ENCODE measurements around the gene ADA. TPM values are rescaled to one million over a fixed set of nuclear protein-coding genes. Genes with fewer than 3 reads are reported as not detected.
"Not testable (repeated sequence)": the region's sequence is repeated elsewhere in the genome, so short reads cannot be mapped to it uniquely, and the experiment has no call there.

ADA gene
- total RNA-seq, 4 donors from 2014 or later, result 2.6 to 5.4 (median 2.9) TPM

DNA sequence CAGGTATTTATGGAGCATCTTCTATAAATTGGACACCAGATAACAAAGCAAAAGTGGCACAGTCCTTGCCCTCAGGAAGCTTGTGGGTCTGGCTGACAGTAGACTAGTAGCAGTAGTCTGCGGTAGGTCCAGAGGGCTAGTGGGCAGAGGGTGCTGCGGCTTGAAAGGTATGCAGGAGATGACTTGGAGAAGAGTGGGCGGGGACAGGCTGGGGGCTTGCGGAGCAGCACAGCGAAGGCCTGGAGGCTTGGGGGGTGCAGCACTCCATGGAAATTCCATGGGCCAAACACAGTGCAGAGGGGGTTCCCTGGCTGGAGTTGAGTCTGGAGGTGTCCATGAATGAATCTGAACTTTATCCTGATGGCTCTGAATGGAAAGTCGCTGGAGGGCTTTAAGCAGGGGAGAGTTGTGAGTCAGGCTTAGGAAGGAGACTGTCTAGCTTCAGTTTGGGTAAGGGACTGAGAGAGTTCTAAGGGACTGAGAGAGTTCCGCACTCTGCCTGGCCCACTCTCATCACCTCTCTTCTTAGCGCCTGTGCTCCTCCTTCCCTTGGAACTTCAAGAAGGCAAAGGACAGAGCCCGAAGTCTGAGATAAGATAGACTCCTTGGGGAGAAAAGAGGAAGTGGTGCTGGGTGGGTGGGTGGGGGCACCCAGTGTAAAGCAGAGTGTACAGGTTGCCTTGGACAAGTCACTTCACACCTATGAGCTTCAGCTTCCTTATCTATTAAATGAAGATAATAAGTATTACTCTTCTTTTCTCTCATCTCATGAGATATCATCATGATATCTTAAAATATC lies 60.3 kb downstream of the ADA start:
- in situ Hi-C loops (cut with MboI; ENCODE audit: low pct_ligation_motif_present in 1 of 4, low pct_unique_long_range_greater_than_20kb in 1 of 4, low sequenced_read_pairs in 3 of 4), result no loop called here
- Histone ChIP-seq H3K4me3 (no peak overlapping the region), H3K36me3 (no peaks in the 10 kb centered on the region), H3K4me1 (peaks cover 9 to 37% (median 22%) of the 10 kb centered on the region in 4 donors), H3K27ac (no peak overlapping the region), H3K27me3 (no peaks in the 10 kb centered on the region), H3K9me3 (no peaks in the 10 kb centered on the region)
- TF ChIP-seq, protein P1, sequence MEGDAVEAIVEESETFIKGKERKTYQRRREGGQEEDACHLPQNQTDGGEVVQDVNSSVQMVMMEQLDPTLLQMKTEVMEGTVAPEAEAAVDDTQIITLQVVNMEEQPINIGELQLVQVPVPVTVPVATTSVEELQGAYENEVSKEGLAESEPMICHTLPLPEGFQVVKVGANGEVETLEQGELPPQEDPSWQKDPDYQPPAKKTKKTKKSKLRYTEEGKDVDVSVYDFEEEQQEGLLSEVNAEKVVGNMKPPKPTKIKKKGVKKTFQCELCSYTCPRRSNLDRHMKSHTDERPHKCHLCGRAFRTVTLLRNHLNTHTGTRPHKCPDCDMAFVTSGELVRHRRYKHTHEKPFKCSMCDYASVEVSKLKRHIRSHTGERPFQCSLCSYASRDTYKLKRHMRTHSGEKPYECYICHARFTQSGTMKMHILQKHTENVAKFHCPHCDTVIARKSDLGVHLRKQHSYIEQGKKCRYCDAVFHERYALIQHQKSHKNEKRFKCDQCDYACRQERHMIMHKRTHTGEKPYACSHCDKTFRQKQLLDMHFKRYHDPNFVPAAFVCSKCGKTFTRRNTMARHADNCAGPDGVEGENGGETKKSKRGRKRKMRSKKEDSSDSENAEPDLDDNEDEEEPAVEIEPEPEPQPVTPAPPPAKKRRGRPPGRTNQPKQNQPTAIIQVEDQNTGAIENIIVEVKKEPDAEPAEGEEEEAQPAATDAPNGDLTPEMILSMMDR (IDR thresholded peaks at IDR 0.05), result no peak
- TF ChIP-seq POLR2A (IDR thresholded peaks at IDR 0.05) (no peak), EP300 (IDR thresholded peaks at IDR 0.05; ENCODE audit: low read depth) (no peak), POLR2AphosphoS5 (IDR thresholded peaks at IDR 0.05) (no peak)
- 89 to 100% methylated on average over 3 to 9 of the region's 9 CpGs for WGBS, 2 donors (ENCODE audit: low coverage in 1 of 2)
- no peak for DNase-seq
- intact Hi-C loops (cut with DNase I; ENCODE audit: low total_unique reads), result no loop called here

DNA sequence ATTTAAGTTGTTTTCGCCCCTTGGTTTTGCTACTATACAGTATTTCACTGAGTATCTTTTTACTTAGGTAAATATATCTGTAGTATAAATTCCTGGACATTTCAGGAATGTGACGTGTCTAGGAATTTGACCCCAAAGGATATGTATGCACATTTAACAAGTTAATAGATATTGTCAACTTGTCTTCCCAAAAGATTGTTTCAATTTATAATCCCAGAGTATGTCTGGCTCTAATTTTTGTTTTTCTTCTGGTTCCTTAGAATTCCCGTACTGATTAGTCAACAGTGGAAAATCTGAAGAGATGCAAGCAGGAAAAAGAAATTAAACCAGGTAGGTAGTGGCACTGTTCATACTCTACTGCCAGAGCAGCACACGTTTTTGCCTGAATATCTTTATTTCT lies 62.0 kb downstream of the ADA start:
- no peaks in the 10 kb centered on the region for H3K27me3 ChIP-seq
- H3K9me3 ChIP-seq, result no peaks in the 10 kb centered on the region
- DNase-seq, result no peak
- H3K4me3 ChIP-seq, result no peak overlapping the region
- 81 to 88% methylated on average over 4 of the region's 4 CpGs for WGBS, 2 donors (ENCODE audit: low coverage in 1 of 2)
- H3K27ac ChIP-seq, result no peak overlapping the region
- in situ Hi-C loops (cut with MboI; ENCODE audit: low pct_ligation_motif_present in 1 of 4, low pct_unique_long_range_greater_than_20kb in 1 of 4, low sequenced_read_pairs in 3 of 4), result no loop called here
- intact Hi-C loops (cut with DNase I; ENCODE audit: low total_unique reads), result no loop called here
- H3K36me3 ChIP-seq, result no peaks in the 10 kb centered on the region
- TF ChIP-seq EP300 (IDR thresholded peaks at IDR 0.05; ENCODE audit: low read depth) (no peak), POLR2AphosphoS5 (IDR thresholded peaks at IDR 0.05) (no peak), POLR2A (IDR thresholded peaks at IDR 0.05) (no peak)
- TF ChIP-seq, protein P1 (IDR thresholded peaks at IDR 0.05), result no peak
- peaks cover 9 to 43% (median 27%) of the 10 kb centered on the region in 4 donors for H3K4me1 ChIP-seq

DNA sequence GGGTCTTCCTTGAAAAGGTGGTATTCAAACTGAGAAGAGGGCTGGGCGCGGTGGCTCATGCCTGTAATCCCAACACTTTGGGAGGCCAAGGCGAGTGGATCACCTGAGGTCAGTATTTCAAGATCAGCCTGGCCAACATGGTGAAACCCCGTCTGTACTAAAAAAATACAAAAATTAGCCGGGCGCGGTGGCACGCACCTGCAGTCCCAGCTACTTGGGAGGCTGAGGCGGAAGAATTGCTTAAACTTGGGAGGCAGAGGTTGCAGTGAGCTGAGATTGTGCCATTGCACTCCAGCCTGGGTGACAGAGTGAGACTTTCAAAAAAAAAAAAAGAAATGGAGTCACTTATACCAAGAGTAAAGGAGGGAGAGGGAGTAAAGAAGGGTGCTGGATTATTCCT lies 63.2 kb downstream of the ADA start:
- DNase-seq; in situ Hi-C loops (cut with MboI; ENCODE audit: low pct_ligation_motif_present in 1 of 4, low pct_unique_long_range_greater_than_20kb in 1 of 4, low sequenced_read_pairs in 3 of 4); H3K27me3 ChIP-seq; H3K4me3 ChIP-seq; H3K36me3 ChIP-seq; H3K9me3 ChIP-seq; intact Hi-C loops (cut with DNase I; ENCODE audit: low total_unique reads): not testable (repeated sequence)
- H3K4me1 ChIP-seq, result peaks cover 9 to 33% (median 24%) of the 10 kb centered on the region in 4 donors
- WGBS, 2 donors (ENCODE audit: low coverage in 1 of 2), result 92 to 96% methylated on average over 9 of the region's 9 CpGs
- peak overlapping the region in 1 of 4 donors; percentile 87 for H3K27ac ChIP-seq

DNA sequence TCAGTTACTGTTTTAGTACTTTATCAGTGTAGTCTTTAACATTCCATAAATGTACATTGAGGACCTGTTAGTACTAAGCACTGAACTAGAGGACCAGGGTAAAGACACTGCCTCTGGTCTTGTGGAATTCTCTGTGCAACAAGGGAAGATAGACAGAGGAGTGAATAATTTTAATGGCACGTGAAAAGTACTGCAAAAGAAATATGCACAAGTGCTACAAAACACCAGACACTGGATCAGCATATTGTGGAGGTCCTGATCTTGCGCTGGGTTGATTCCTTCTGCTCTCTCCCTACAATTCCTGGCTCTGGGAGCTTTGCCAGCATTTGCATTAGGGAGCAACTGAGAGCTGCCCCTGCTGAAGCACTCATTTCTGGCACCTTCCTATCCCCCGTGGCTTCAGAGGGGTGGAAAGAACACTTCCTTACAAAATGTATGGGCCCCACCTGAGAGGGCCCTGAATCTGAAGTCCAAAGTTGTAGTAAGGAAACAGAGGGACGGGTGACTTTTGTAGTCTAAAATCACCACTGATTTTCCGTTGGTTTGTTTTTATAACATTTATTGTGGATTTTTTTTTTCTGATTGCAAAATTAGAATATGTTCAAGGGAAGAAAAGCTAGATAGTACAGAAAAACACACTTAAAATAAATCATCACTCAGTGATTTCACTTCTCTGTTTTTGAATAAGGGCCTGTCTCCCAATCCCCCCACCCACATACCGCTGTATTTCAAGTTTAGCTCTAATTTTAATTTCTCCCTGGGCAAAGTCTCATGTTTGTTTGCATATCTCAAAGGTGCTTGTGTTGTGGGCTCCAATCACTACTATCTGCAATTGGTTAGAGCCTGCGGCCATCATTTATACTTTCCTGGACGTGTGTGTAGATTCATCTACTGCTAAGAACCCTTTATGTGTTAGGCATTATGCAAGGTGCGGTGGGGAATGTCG lies 64.2 kb downstream of the ADA start:
- Histone ChIP-seq H3K9me3 (no peaks in the 10 kb centered on the region), H3K27me3 (no peaks in the 10 kb centered on the region), H3K36me3 (no peaks in the 10 kb centered on the region), H3K4me3 (no peak overlapping the region), H3K4me1 (peaks cover 9 to 39% (median 29%) of the 10 kb centered on the region in 4 donors), H3K27ac (peak overlapping the region; percentile 80 to 87 (median 86))
- DNase-seq, result no peak
- TF ChIP-seq, protein P1 (IDR thresholded peaks at IDR 0.05), result no peak
- no peak for TF ChIP-seq POLR2AphosphoS5 (IDR thresholded peaks at IDR 0.05)
- TF ChIP-seq POLR2A (IDR thresholded peaks at IDR 0.05), result no peak
- no peak for TF ChIP-seq EP300 (IDR thresholded peaks at IDR 0.05; ENCODE audit: low read depth)
- WGBS, 2 donors (ENCODE audit: low coverage in 1 of 2), result 42 to 70% methylated on average over 4 to 10 of the region's 10 CpGs
- intact Hi-C loops (cut with DNase I; ENCODE audit: low total_unique reads) (no loop called here), in situ Hi-C loops (cut with MboI; ENCODE audit: low pct_ligation_motif_present in 1 of 4, low pct_unique_long_range_greater_than_20kb in 1 of 4, low sequenced_read_pairs in 3 of 4) (no loop called here)
